Measurements from ENCODE around the gene MAS1L.

MAS1L gene

GRCh38 chr6:29509711-29510110, 22.0 kb upstream of the MAS1L start:
- DNase-seq: no peak

- DNase-seq: no peak
Measured at GRCh38 chr6:29509239-29509638, 21.5 kb upstream of the MAS1L start.

- DNase-seq: no peak
Measured at GRCh38 chr6:29507319-29507718, 19.6 kb upstream of the MAS1L start.

- DNase-seq: no peak
Measured at GRCh38 chr6:29506446-29507067, 18.8 kb upstream of the MAS1L start.

DNA sequence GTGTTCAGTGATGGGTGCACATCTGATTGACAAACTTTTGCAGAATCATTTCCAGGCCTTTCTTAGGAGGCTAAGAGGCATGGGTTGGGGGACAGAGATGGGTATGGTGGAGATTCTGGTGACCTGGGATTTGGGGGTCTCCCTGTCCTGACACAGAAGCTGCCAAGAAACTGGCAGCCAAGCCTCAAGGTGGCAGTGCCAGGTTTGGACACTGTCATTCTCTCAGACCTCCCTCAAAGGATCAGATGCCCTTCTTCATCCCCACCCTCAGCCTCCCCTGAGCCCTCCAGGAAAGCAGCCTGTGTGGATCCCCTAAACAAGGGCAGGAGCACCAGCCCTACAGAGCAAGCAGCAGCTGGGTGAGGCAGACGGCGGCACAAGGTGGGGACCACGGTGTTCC, 18.1 kb upstream of the MAS1L start:
- no peak for DNase-seq

DNA sequence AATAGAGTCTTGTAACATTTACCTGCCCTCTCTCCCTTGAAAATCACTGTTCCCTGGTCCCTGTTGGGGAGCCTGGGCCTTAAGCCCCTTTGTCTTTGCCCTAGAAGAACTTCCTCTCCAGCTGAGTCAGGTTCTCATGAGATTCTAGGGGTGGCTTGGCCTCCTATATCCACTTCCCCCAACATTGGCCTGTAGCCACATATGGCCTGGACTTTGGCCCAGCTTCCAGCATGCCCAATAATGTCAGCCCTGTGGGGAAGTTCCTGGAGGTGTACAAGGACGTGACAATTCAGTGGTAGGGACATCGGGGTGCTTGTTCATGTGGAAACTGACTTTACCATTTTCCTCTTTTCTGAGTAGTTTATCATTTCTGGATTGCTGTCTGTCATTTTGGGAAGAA, 17.2 kb upstream of the MAS1L start:
- no peak for DNase-seq

- DNase-seq: no peak
Measured at GRCh38 chr6:29502597-29502996, 14.8 kb upstream of the MAS1L start.

DNA sequence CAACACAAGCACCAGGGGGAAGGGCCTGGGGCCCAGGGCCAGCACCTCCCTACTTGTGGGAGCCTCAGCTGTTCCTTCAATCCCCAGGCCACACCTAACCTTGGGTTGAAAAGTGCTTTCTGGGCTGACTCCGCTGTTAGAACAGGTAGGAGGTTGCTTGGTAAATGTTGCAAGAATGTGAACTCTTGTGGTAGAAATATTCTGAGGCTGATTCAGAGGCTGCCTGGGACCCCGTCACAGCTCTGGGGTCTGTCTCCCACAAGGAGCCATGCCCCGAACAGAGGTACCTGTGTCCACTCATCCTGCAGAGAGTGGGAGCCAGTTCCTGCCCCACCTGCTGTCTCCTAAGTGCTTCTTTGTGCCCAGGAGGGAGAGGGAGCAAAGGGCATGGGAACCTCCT, 14.4 kb upstream of the MAS1L start:
- DNase-seq: no peak

DNA sequence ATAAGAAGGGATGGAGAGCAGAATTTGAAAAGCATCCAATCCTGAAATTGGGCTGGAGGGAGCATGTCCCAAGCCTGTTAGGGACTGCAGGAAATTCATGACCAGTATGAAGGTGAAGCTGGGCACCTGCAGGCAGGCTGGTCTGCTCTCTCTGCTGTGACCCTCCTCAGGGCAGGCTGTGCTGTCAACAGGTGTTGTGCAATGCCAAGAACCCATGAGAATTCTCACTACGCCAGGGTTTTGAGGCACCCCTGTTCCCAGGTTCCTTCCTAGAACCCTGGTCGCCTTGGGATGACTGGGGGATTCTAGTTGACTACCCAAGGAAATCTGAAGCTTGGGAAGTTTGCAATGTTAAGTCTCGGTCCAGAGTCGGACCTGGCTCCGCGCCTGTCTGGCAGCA, 13.3 kb upstream of the MAS1L start:
- no peak for DNase-seq

DNA sequence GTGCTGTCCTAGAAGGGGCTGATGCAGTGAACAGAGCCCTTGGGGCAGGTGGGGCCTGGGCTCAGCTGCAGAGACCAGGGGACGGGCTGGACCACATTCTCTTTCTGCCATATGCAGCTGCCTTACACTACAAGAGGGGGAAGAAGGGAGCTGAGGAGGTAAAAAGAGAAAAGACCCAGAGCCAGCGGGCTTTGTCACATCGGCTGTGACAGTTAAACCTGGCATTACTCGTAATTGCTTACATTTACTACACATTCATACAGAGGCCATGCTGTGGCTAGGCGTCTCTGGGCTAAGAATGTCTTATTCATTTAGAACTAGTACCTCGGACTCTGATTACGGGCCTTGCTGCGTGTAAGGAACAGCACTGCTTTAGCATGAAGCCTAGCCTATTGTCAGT, 12.8 kb upstream of the MAS1L start:
- no peak for DNase-seq

DNA sequence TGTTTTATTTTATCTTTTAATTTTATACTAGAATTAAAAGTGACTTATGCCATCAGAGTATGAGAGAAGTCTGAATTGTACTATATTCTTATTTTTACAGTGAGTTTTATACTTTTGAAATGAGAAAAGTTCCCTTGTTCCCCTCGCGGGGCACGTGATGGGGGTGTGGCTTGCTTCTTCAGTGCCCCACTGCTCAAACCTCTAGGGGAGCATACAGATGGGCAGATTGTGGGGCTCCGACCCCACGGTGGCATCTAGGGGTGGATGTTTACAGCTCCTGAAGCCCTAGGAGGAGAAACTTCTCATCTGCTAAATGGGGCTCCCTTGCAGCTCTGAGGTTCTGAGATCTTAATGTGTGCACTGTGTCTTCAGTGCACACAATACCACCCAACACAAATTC, 11.9 kb upstream of the MAS1L start:
- DNase-seq: no peak

DNA sequence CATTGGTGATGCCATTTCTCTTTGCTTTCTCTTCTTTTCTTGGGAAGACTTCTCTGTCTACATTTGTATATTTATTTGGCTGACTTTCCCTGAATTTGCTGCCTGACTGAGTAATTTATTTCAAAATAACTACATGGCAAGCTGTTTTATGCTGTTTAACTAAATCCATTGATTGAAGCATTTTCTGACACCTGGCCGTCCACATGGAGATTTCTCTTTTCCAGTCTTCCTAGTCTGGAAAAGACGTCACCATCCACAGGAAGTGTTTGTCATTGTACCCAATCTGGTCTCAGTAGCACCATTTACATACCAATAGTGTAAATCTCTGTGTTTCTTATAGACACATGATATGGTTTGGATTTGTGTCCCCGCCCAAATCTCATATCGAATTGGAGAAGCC, 9.2 kb upstream of the MAS1L start:
- no peak for DNase-seq

DNA sequence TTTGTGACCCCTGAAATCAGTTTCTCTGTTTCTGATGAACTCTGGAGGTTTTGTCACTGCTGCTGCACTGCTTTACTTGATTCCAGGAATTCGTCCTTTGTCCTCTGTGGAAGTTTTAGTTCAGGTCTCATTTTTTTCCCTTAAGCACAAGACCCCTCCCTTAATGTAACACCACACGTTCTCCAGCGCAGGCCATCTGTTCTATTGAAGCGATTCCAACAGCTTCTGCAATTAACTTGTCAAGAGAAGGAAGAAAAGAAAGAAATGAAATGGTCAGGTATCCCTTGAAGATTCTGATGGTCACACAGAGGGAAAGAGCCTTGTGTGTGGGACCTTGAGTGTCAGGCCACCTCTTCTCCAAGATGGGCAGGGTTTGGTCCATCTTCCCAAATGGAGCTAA, 7.8 kb upstream of the MAS1L start:
- no peak for DNase-seq

DNA sequence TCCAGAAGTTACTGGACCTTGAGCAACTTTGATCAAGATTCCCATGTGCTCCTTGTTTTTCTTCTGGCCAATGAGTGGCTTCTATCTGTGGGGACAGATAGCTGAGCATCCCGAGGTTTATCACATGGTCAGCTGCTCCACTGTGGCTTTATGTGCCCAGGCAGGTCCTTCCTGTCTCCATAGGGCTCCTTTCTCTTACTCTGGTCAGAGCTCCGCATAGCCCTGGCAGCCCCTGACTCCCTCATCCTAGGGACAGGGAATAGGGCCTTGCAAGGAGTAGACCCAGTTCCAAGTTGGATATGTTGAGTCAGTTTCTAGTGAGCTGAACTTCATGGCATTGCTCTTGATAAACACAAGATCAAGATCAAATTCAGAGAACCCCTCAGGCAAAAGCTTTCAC, 6.4 kb upstream of the MAS1L start:
- DNase-seq: no peak

GRCh38 chr6:29493261-29493660, 5.5 kb upstream of the MAS1L start:
- DNase-seq: no peak

DNA sequence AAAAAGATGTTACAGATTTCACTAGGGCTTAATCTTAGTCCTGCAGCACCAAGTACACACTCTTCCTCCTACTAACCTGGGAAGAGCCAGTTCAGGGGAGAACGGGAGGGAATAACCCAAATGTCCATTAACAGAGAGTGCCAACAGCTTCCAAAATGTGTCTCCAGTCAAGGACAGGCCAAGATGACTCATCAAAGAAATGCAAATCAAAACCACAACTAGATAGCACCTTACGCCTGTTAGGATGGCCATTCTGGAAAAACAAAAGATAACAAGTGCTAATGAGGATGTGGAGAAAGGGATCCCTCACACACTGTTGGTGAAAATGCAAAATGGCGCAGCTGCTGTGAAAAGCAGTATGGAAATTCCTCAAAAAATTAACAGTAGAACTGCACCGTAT, 3.8 kb upstream of the MAS1L start:
- no peak for DNase-seq

- no peak for DNase-seq
Measured at GRCh38 chr6:29490552-29490951, 2.8 kb upstream of the MAS1L start.

DNA sequence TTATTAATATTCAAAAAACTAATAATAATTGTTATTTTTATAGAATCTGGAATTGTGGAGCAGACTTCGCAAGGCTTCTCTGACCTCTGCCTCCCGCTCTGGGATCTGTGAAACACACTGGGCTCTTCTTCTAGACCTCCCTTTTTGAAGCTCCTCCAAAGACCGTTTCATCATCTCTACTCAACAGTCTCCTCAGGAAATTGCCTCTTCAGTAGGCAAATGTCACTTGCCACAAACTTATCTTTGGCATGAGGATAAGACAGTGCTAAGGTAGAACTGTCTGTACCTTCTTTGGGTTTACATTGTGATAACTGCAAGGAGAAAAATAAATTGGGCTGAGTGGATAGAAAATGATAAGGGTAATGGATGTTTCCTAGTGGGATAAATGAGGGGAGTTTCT, 2.3 kb upstream of the MAS1L start:
- DNase-seq: no peak

DNA sequence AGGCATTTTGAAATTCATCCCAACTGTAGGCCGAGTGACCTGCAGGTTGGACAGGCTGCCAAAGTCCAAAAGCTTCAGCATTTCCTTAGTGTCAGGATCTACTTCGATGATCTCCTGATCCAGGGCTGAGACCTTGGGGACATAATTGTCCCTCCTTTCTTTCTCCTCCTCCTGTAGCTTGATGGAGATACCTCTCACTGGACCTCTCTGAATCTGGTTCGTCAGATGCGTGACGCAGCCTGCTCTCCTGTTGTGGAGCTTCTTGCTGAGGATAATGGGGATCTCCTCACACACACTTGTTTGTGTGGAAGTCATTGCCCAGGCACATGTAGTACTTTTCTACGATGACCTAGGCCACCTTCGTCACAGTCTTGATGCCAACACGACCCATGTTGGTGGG, 1.5 kb upstream of the MAS1L start:
- no peak for DNase-seq

- no peak for DNase-seq
Measured at GRCh38 chr6:29488874-29489273, 1.1 kb upstream of the MAS1L start.

- no peak for DNase-seq
Measured at GRCh38 chr6:29487131-29487530, 625 bp downstream of the MAS1L start.

GRCh38 chr6:29486577-29486976, 1.2 kb downstream of the MAS1L start:
- DNase-seq: no peak

GRCh38 chr6:29483735-29484134, 4.0 kb downstream of the MAS1L start:
- DNase-seq: no peak

- DNase-seq: no peak
Measured at GRCh38 chr6:29483186-29483585, 4.6 kb downstream of the MAS1L start.

- DNase-seq: no peak
Measured at GRCh38 chr6:29479560-29479959, 8.2 kb downstream of the MAS1L start.

DNA sequence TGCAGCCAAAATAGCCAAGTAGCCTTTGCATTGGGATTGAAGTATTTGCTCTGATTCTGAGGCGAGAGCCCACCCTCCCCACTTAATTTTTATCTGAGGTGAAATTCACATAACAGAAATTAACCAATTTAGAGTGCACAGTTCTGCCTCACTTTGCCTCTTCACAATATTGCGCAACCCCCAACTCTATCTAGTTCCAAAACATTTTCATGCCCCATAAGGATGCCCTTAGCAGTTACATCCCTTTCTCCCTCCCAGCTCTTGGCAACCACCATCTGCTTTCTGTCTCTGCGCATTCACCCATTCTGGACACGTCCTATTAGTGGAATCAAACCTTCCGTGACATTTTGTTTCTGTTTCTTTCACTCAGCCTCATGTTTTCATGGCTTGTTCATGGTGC, 9.0 kb downstream of the MAS1L start:
- no peak for DNase-seq

Data from NCI-H2081 treated with DMSO at 0.1 percent for 48 hours (cell line).